Measurements from ENCODE around the gene SLC6A13. TPM values are rescaled to one million over a fixed set of nuclear protein-coding genes. Genes with fewer than 3 reads are reported as not detected.

SLC6A13 gene
- total and polyA plus RNA-seq, 4 donors, result 0.23 to 12.0 (median 7.5) TPM

DNA sequence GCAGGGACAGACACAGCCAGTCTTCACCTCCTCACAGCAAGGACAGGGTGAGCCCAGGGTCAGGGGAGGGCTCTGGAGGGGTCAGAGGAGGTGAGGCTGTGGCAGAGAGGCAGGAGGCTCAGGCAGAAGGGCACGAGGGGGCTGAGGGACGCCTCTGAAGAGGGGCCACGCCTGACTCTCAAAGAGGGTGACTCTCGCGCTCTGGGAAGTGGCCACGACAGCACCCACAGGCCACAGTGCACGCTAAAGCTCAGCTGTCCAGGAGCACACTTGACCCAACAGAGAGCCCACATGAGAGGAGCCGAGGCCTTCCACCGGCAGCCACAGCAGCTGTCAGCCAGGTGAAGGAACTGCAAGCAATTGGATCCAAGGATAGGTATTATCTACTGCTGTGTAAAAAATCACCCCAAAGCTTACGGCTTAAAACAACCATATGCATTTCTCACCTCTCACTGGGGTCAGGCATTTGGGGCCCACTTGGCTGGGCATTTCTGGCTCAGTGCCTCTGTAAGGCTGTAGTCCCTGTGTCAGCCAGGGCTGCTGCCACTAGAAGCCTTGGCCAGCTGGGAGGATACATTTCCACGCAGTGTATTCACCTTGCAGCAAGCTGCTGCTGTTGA is 76.5 kb downstream of the SLC6A13 start (continued):
- TF ChIP-seq, protein P1, sequence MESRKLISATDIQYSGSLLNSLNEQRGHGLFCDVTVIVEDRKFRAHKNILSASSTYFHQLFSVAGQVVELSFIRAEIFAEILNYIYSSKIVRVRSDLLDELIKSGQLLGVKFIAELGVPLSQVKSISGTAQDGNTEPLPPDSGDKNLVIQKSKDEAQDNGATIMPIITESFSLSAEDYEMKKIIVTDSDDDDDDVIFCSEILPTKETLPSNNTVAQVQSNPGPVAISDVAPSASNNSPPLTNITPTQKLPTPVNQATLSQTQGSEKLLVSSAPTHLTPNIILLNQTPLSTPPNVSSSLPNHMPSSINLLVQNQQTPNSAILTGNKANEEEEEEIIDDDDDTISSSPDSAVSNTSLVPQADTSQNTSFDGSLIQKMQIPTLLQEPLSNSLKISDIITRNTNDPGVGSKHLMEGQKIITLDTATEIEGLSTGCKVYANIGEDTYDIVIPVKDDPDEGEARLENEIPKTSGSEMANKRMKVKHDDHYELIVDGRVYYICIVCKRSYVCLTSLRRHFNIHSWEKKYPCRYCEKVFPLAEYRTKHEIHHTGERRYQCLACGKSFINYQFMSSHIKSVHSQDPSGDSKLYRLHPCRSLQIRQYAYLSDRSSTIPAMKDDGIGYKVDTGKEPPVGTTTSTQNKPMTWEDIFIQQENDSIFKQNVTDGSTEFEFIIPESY (IDR thresholded peaks at IDR 0.05), result no peak
- no peak for TF ChIP-seq YY1 (IDR thresholded peaks at IDR 0.05)

DNA sequence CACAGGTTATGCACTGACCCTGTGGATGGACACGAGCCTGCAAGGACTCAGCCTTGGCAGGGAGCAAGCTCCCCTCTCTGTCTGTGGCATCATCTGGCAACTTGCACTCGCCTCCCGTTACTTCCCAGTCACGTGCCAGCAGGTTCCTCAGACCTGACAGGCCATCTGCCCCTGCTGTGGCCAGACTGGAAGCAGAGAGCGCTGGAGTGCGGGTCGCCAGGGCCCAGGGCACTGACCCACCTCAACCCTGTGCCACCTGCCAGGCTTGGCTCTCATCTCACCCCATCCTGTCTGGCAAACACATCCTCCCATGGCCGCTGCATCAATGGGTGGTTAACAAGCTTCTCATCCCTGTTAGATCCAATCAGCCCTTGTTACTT is 77.1 kb downstream of the SLC6A13 start:
- DNase-seq (ENCODE audit: low spot score), result no peak
- no peaks in the 10 kb centered on the region for H3K36me3 ChIP-seq (ENCODE audit: control insufficient read depth in 4 of 4, insufficient read depth in 3 of 4, low read depth in 1 of 4, low read length in 3 of 4)
- TF ChIP-seq SP1 (IDR thresholded peaks at IDR 0.05) (no peak), EGR1 (IDR thresholded peaks at IDR 0.05; ENCODE audit: low read depth in 2 of 2) (no peak), FOXA2 (IDR thresholded peaks at IDR 0.05) (no peak), GABPA (IDR thresholded peaks at IDR 0.05 in 1 of 2, conservative IDR thresholded peaks at IDR 0.05 in 1 of 2) (no peak), RAD21 (IDR thresholded peaks at IDR 0.05) (no peak), HNF4A (conservative IDR thresholded peaks at IDR 0.05) (no peak), RXRA (IDR thresholded peaks at IDR 0.05) (no peak), JUND (IDR thresholded peaks at IDR 0.05) (no peak), YY1 (IDR thresholded peaks at IDR 0.05) (no peak), FOXA1 (IDR thresholded peaks at IDR 0.05) (no peak), TAF1 (conservative IDR thresholded peaks at IDR 0.05) (no peak), HNF4G (IDR thresholded peaks at IDR 0.05) (no peak), NR2F2 (IDR thresholded peaks at IDR 0.05) (no peak)
- TF ChIP-seq, protein P2, sequence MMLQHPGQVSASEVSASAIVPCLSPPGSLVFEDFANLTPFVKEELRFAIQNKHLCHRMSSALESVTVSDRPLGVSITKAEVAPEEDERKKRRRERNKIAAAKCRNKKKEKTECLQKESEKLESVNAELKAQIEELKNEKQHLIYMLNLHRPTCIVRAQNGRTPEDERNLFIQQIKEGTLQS (IDR thresholded peaks at IDR 0.05), result no peak
- TF ChIP-seq, protein P3, sequence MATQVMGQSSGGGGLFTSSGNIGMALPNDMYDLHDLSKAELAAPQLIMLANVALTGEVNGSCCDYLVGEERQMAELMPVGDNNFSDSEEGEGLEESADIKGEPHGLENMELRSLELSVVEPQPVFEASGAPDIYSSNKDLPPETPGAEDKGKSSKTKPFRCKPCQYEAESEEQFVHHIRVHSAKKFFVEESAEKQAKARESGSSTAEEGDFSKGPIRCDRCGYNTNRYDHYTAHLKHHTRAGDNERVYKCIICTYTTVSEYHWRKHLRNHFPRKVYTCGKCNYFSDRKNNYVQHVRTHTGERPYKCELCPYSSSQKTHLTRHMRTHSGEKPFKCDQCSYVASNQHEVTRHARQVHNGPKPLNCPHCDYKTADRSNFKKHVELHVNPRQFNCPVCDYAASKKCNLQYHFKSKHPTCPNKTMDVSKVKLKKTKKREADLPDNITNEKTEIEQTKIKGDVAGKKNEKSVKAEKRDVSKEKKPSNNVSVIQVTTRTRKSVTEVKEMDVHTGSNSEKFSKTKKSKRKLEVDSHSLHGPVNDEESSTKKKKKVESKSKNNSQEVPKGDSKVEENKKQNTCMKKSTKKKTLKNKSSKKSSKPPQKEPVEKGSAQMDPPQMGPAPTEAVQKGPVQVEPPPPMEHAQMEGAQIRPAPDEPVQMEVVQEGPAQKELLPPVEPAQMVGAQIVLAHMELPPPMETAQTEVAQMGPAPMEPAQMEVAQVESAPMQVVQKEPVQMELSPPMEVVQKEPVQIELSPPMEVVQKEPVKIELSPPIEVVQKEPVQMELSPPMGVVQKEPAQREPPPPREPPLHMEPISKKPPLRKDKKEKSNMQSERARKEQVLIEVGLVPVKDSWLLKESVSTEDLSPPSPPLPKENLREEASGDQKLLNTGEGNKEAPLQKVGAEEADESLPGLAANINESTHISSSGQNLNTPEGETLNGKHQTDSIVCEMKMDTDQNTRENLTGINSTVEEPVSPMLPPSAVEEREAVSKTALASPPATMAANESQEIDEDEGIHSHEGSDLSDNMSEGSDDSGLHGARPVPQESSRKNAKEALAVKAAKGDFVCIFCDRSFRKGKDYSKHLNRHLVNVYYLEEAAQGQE (IDR thresholded peaks at IDR 0.05), result no peak
- TF ChIP-seq, protein P4, sequence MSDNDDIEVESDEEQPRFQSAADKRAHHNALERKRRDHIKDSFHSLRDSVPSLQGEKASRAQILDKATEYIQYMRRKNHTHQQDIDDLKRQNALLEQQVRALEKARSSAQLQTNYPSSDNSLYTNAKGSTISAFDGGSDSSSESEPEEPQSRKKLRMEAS (IDR thresholded peaks at IDR 0.05), result no peak
- TF ChIP-seq, protein P1 (IDR thresholded peaks at IDR 0.05), result no peak
- TF ChIP-seq, protein P5, sequence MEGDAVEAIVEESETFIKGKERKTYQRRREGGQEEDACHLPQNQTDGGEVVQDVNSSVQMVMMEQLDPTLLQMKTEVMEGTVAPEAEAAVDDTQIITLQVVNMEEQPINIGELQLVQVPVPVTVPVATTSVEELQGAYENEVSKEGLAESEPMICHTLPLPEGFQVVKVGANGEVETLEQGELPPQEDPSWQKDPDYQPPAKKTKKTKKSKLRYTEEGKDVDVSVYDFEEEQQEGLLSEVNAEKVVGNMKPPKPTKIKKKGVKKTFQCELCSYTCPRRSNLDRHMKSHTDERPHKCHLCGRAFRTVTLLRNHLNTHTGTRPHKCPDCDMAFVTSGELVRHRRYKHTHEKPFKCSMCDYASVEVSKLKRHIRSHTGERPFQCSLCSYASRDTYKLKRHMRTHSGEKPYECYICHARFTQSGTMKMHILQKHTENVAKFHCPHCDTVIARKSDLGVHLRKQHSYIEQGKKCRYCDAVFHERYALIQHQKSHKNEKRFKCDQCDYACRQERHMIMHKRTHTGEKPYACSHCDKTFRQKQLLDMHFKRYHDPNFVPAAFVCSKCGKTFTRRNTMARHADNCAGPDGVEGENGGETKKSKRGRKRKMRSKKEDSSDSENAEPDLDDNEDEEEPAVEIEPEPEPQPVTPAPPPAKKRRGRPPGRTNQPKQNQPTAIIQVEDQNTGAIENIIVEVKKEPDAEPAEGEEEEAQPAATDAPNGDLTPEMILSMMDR (IDR thresholded peaks at IDR 0.05; ENCODE audit: low read depth, low read length, missing input control), result no peak
- WGBS, result 47% methylated on average over 8 of the region's 8 CpGs
- H3K27ac ChIP-seq (ENCODE audit: low read depth in 1 of 2, low read length in 2 of 2), result no peak overlapping the region
- H3K27me3 ChIP-seq (ENCODE audit: control insufficient read depth in 4 of 4, insufficient read depth in 4 of 4, low read length in 3 of 4), result no peaks in the 10 kb centered on the region
- H3K4me1 ChIP-seq (ENCODE audit: control insufficient read depth in 4 of 4, insufficient read depth in 4 of 4, low read length in 3 of 4), result peaks cover 3 to 20% (median 15%) of the 10 kb centered on the region in 4 donors
- H3K9me3 ChIP-seq (ENCODE audit: control insufficient read depth in 4 of 4, low read length in 3 of 4), result no peaks in the 10 kb centered on the region
- H3K4me3 ChIP-seq (ENCODE audit: low read depth in 1 of 3, low read length in 3 of 3), result no peak overlapping the region
- H3K9ac ChIP-seq (ENCODE audit: low read depth in 1 of 2, low read length in 2 of 2), result no peak overlapping the region

All from liver (tissue), 9 donors.